NB4 (cell line): ENCODE measurements around the gene NT5M.
A peak's percentile ranks its signal among the peaks of the same experiment; 100 is the strongest.
"Not testable (repeated sequence)": the region's sequence is repeated elsewhere in the genome, so short reads cannot be mapped to it uniquely, and the experiment has no call there.

Source experiments
- DNase-seq: peaks from one replicate; pipeline ENCODE4 v3.0.0; 2010; ENCODE audit warnings: low read depth
- H3K4me3 ChIP-seq: one replicate; pipeline ENCODE4 v1.5.1; 2011; ENCODE audit warnings: mild to moderate bottlenecking, low read depth, low read length, moderate library complexity
- MYC ChIP-seq: IDR thresholded peaks from 2 replicates; pipeline ENCODE4 v1.6.1; 2011; ENCODE audit warnings: low read depth, low read length
- POLR2A ChIP-seq: IDR thresholded peaks from 2 replicates; pipeline ENCODE4 v1.6.1; 2011; ENCODE audit warnings: mild to moderate bottlenecking; ENCODE audit not compliant: insufficient read length; ENCODE audit errors: extremely low read depth
- TF ChIP-seq, protein P1 (sequence below): IDR thresholded peaks from 2 replicates; pipeline ENCODE4 v1.6.1; 2011; ENCODE audit warnings: low read depth, low read length
- TF ChIP-seq, protein P2 (sequence below): IDR thresholded peaks from one replicate; pipeline ENCODE4 v1.5.1; 2012; ENCODE audit warnings: low read depth, low read length

The NT5M gene

DNA sequence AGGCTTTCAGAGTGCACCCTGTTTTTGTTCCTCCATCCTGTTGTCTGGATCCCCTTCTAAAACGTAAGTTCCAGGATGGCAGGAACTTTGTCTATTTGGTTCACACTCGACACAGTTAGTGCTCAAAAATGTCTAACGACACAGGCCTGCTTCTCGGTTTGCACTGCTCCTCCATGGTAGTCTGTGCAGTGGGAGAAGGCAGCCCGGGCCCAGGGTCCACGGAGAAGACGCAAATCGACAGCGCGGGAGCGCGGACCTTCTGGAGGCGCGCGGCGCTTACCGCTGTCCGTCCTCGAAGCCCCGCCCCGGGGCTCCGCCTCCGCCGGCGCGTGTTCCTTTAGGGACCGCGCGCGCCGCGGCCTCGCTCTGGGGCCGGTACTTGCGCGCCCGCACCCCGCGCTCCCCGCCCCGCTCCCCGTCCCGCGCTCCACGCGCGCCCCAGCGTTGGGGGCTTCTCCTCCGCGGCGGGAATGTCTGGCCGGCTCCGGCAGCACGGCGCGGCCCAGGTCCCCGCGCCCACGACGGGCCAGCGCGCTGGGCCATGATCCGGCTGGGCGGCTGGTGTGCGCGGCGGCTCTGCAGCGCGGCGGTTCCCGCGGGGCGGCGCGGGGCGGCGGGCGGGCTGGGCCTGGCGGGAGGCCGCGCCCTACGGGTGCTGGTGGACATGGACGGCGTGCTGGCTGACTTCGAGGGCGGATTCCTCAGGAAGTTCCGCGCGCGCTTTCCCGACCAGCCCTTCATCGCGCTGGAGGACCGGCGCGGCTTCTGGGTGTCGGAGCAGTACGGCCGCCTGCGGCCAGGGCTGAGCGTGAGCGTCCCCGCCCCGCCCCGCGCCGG, at the start of gene NT5M:
NT5M (plus strand) TSS at position 364 of the 837 bp plus-strand sequence; CDS start at position 542, 178 bp downstream.
- peak; percentile 93 for DNase-seq
- H3K4me3 ChIP-seq, result peak within 1 kb of the TSS; percentile 82
- TF ChIP-seq POLR2A (peak; percentile 73), MYC (peak; percentile 67)
- TF ChIP-seq, protein P1, sequence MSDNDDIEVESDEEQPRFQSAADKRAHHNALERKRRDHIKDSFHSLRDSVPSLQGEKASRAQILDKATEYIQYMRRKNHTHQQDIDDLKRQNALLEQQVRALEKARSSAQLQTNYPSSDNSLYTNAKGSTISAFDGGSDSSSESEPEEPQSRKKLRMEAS, result peak; percentile 64
- TF ChIP-seq, protein P2, sequence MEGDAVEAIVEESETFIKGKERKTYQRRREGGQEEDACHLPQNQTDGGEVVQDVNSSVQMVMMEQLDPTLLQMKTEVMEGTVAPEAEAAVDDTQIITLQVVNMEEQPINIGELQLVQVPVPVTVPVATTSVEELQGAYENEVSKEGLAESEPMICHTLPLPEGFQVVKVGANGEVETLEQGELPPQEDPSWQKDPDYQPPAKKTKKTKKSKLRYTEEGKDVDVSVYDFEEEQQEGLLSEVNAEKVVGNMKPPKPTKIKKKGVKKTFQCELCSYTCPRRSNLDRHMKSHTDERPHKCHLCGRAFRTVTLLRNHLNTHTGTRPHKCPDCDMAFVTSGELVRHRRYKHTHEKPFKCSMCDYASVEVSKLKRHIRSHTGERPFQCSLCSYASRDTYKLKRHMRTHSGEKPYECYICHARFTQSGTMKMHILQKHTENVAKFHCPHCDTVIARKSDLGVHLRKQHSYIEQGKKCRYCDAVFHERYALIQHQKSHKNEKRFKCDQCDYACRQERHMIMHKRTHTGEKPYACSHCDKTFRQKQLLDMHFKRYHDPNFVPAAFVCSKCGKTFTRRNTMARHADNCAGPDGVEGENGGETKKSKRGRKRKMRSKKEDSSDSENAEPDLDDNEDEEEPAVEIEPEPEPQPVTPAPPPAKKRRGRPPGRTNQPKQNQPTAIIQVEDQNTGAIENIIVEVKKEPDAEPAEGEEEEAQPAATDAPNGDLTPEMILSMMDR, result no peak

DNA sequence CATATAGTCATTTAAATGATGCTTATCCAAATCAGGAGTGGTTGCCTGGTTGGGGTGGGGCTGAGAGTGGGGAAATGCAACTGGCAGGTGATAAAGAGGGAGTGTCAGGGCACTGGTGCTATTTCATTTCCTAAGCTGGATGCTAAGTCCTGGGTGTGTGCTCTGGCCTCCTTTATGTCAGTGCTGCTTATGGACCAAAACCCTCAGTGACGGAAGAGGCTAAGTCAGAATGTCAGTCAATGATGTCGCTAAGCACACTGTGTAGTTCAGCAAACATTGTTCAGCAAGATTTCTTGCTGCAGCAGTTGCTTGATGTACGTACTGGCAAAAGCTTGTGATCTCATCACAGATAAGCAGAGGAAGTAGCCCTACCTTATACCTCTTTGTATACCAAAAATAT, 49.8 kb upstream of the NT5M start:
- H3K4me3 ChIP-seq, result no peak overlapping the region
- DNase-seq, result no peak
- TF ChIP-seq, protein P2, result no peak
- no peak for TF ChIP-seq MYC
- TF ChIP-seq, protein P1, result no peak
- TF ChIP-seq POLR2A, result no peak

DNA sequence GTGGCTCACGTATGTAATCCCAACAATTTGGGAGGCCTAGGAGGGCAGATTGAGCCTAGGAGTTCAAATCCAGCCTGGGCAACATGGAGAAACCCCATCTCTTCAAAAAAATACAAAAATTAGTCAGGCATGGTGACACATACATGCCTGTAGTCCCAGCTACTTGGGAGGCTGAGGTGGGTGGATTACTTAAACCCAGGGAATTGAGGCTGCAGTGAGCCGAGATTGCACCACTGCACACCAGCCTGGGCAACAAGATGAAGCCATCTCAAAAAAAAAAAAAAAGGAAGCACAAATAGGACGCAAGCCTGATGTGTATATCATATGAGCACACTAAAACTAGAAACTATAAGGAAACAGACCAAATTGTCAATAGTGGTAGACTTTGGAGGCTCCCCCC, 49.1 kb upstream of the NT5M start:
- TF ChIP-seq POLR2A, result no peak
- TF ChIP-seq, protein P1, result no peak
- TF ChIP-seq, protein P2, result no peak
- TF ChIP-seq MYC, result no peak
- no peak for DNase-seq
- no peak overlapping the region for H3K4me3 ChIP-seq

DNA sequence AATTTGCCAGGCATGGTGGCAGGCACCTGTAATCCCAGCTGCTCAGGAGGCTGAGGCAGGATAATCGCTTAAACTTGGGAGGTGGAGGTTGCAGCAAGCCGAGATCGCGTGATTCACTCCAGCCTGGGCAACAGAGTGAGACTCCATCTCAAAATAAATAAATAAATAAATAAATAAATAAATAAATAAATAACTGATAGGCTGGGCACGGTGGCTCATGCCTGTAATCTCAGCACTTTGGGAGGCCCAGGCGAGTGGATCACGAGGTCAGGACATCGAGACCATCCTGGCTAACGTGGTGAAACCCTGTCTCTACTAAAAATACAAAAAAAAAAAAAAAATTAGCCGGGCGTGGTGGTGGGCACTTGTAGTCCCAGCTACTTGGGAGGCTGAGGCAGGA, 47.5 kb upstream of the NT5M start:
- DNase-seq, H3K4me3 ChIP-seq: not testable (repeated sequence)

DNA sequence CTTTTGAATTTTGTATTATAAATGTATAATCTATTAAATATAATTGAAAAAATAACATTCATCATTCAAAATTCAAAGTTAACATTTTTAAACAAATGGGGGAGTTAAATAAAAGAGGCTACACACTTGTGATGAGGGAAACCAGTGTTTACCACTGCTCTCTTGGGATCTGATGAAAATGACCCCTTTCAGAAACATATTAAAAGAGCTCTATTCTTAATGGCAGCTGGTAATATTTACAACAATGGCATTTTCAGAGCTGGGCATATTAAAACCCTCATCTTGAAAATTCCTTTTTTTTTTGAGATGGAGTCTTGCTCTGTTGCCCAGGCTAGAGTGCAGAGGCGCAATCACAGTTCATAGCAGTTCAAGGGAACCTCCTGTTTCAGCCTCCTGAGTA, 46.9 kb upstream of the NT5M start:
- H3K4me3 ChIP-seq, result no peak overlapping the region
- no peak for DNase-seq
- TF ChIP-seq, protein P2, result no peak
- TF ChIP-seq, protein P1, result no peak
- TF ChIP-seq MYC (no peak), POLR2A (no peak)

DNA sequence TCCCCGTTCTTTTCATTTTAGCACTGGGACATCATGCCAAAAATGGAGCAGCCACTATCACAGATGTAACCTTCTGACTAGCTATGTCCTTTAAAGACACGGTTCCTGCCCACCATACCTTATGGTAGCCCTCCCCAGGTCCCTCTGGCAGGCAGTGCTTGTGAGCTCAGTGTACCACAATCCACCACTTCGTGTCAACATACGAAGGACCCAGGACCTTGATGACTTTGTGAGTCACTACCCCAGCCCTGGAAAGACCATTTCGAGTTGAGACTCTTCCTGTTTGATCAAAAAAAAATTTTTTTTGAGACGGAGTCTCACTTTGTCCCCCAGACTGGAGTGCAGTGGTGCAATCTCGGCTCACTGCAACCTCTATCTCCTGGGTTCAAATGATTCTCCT, 45.2 kb upstream of the NT5M start:
- DNase-seq, result no peak
- TF ChIP-seq, protein P2, result no peak
- TF ChIP-seq MYC, result no peak
- no peak for TF ChIP-seq POLR2A
- TF ChIP-seq, protein P1, result no peak
- no peak overlapping the region for H3K4me3 ChIP-seq
